ENCODE data around the gene PIP4K2C. TPM values are rescaled to one million over a fixed set of nuclear protein-coding genes. Genes with fewer than 3 reads are reported as not detected.

The PIP4K2C gene
- total and polyA plus RNA-seq, 2 experiments from 2014 or later, result 10.8 to 30.6 TPM

- Histone ChIP-seq H3K36me3 (ENCODE audit: insufficient read depth) (peaks cover 18% of the 10 kb centered on the region), H3K27me3 (ENCODE audit: insufficient read depth) (no peaks in the 10 kb centered on the region), H3K9me2 (ENCODE audit: insufficient read depth) (no peaks in the 10 kb centered on the region), H3K79me2 (replicated peaks; ENCODE audit: insufficient read depth) (no peaks in the 10 kb centered on the region), H3K4me1 (ENCODE audit: insufficient read depth) (no peaks in the 10 kb centered on the region), H3K4me3 (no peak overlapping the region), H4K20me1 (replicated peaks; ENCODE audit: insufficient read depth) (peaks cover 3% of the 10 kb centered on the region; the same call in 1 of the 2 replicates), H3K4me2 (no peak overlapping the region), H3K27ac (ENCODE audit: low read depth) (no peak overlapping the region), H2AFZ (no peak overlapping the region), H3F3A (replicated peaks; ENCODE audit: low read depth) (no peaks in the 10 kb centered on the region; the same call in 1 of the 2 replicates)
- Mint-ChIP-seq H3K27ac (no peak overlapping the region), H3K36me3 (ENCODE audit: low read depth) (peaks cover 72% of the 10 kb centered on the region), H3K4me1 (no peaks in the 10 kb centered on the region), H3K9me3 (no peaks in the 10 kb centered on the region), H3K27me3 (ENCODE audit: insufficient read depth, low read depth, poor library complexity) (peaks cover 4% of the 10 kb centered on the region), H3K4me3 (no peak overlapping the region)
- no peak for ATAC-seq
- TF ChIP-seq CREB1 (CRISPR knock-in tag; IDR thresholded peaks at IDR 0.05; ENCODE audit: low read depth) (no peak), ZNF462 (CRISPR knock-in tag; IDR thresholded peaks at IDR 0.05) (no peak), REST (IDR thresholded peaks at IDR 0.05; ENCODE audit: unreplicated experiment) (no peak), ETS1 (IDR thresholded peaks at IDR 0.05) (no peak), JUNB (IDR thresholded peaks at IDR 0.05; ENCODE audit: unreplicated experiment) (no peak), ZNF331 (CRISPR knock-in tag; IDR thresholded peaks at IDR 0.05; ENCODE audit: low read depth) (no peak), POLR2AphosphoS5 (IDR thresholded peaks at IDR 0.05; ENCODE audit: low read depth) (no peak), STAT1 (IDR thresholded peaks at IDR 0.05; ENCODE audit: unreplicated experiment) (no peak), EZH2 (IDR thresholded peaks at IDR 0.05; ENCODE audit: low read depth, unreplicated experiment) (no peak), NANOG (IDR thresholded peaks at IDR 0.05; ENCODE audit: borderline replicate concordance) (no peak), ZNF114 (CRISPR knock-in tag; IDR thresholded peaks at IDR 0.05) (no peak), CTCF (conservative IDR thresholded peaks at IDR 0.05; ENCODE audit: low read depth in 2 of 2) (no peak), EZH2phosphoT487 (IDR thresholded peaks at IDR 0.05; ENCODE audit: unreplicated experiment) (no peak)
- no peak for DNase-seq (ENCODE audit: low spot score)
Observed at GRCh38 chr12:57571926-57572762, 18.8 kb upstream of the PIP4K2C start.
